Loucy (cell line): ENCODE data around the gene RASGEF1B.
"Not testable (repeated sequence)": the region's sequence is repeated elsewhere in the genome, so short reads cannot be mapped to it uniquely, and the experiment has no call there.

ENCODE experiments used
- CTCF ChIP-seq: fragments of 200-600 bp; sonication (generic); conservative IDR thresholded peaks from 2 replicates; pipeline ENCODE4 v1.5.1; 2014; ENCODE audit warnings: mild to moderate bottlenecking, antibody characterized with exemption, low read length
- EZH2phosphoT487 ChIP-seq: fragments of 200-600 bp; IDR thresholded peaks from 2 replicates; pipeline ENCODE4 v1.6.1; 2018; ENCODE audit warnings: antibody characterized with exemption, mild to moderate bottlenecking, moderate library complexity, borderline replicate concordance

- not testable (repeated sequence) for TF ChIP-seq CTCF, EZH2phosphoT487
These were observed 65.2 kb downstream of the RASGEF1B start for GRCh38 chr4:81406481-81406880.
